Choroid plexus epithelial cell (primary cell): ENCODE data around the gene PARD3B.
A peak's percentile ranks its signal among the peaks of the same experiment; 100 is the strongest.

ENCODE experiments used
- DNase-seq: peaks from one replicate; pipeline ENCODE4 v3.0.0-alpha.2; 2010; ENCODE audit warnings: low read depth
- H3K4me3 ChIP-seq: 2 replicates; pipeline ENCODE4 v1.5.1; 2011; ENCODE audit warnings: low read depth, mild to moderate bottlenecking, control low read depth, low read length, moderate library complexity
- TF ChIP-seq, protein P1 (sequence below): conservative IDR thresholded peaks from 2 replicates; pipeline ENCODE4 v1.5.1; 2011; ENCODE audit warnings: low read depth, mild to moderate bottlenecking, control low read depth, inconsistent platforms, low read length, moderate library complexity

PARD3B gene

GRCh38 chr2:205022841-205023240 is 477.6 kb downstream of the PARD3B start:
- TF ChIP-seq, protein P1, sequence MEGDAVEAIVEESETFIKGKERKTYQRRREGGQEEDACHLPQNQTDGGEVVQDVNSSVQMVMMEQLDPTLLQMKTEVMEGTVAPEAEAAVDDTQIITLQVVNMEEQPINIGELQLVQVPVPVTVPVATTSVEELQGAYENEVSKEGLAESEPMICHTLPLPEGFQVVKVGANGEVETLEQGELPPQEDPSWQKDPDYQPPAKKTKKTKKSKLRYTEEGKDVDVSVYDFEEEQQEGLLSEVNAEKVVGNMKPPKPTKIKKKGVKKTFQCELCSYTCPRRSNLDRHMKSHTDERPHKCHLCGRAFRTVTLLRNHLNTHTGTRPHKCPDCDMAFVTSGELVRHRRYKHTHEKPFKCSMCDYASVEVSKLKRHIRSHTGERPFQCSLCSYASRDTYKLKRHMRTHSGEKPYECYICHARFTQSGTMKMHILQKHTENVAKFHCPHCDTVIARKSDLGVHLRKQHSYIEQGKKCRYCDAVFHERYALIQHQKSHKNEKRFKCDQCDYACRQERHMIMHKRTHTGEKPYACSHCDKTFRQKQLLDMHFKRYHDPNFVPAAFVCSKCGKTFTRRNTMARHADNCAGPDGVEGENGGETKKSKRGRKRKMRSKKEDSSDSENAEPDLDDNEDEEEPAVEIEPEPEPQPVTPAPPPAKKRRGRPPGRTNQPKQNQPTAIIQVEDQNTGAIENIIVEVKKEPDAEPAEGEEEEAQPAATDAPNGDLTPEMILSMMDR, result no peak
- no peak for DNase-seq
- no peak overlapping the region for H3K4me3 ChIP-seq

- TF ChIP-seq, protein P1, result no peak
- DNase-seq, result peak; percentile 92
- H3K4me3 ChIP-seq, result no peak overlapping the region
Observed at GRCh38 chr2:205024822-205025518, 479.7 kb downstream of the PARD3B start.

GRCh38 chr2:205025580-205026240 is 480.4 kb downstream of the PARD3B start:
- DNase-seq, result peak; percentile 16
- H3K4me3 ChIP-seq, result no peak overlapping the region
- TF ChIP-seq, protein P1, result no peak

- TF ChIP-seq, protein P1, result no peak
- DNase-seq, result peak; percentile 53
- H3K4me3 ChIP-seq, result no peak overlapping the region
Observed at GRCh38 chr2:205030695-205031094, 485.4 kb downstream of the PARD3B start.

DNA sequence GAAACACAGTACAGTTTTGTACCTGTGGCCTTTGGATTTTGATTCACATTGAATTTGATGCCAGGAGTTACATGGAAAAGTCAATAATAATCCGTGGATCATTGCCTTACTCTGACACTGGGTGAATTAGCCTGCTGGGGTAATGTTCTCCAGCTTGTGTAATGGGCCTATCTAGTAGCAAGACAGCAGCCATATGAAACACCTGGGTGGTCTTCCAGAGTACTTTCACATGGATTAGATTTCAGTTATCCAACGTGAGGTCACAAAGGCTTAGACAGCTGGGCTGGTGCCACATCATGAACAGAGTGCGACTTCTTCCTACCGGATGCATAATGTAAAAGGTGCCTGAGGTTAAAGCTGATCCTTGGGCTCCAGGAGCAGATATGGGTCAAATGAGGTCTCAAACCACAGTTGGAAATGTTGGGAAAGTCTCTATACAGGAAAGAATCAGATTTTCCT is 486.8 kb downstream of the PARD3B start:
- TF ChIP-seq, protein P1, result no peak
- DNase-seq, result no peak
- H3K4me3 ChIP-seq, result no peak overlapping the region

DNA sequence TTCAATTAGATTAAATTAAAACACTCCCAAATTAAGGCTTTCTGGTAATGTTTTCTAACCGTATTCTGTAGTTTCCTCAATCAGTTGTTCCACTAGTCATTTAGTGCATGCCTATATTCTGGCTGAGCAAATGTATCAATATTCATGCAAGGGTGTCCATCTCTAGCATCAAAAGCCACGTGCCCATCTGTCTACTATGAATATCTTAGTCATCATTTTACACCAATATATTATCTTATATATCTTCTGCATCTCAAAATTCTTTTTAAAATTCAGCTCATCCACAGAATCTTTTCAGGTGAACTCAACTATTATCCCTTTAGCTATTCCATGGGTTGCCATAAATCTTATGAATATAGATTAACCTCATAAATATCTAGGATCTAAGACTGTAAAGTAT is 488.2 kb downstream of the PARD3B start:
- DNase-seq, result no peak
- TF ChIP-seq, protein P1, result no peak
- no peak overlapping the region for H3K4me3 ChIP-seq

DNA sequence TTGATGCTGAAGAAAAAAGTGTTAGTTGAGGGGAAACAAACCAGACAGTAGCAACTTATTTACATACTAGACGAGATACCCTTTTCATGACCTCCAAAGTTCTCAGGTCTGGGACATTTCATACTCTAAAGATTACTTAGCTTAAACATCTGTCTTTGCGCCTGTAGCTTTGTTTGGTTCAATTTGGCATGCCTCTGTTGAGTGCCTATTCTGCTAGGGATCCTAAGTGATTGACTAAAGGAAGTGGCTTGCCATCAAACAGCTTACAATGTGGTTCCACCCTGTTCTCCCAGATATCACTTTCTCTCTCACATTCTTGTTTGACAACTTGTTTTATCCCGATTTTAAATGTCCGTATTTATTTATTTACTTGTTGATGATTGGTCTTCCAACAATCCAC is 488.8 kb downstream of the PARD3B start:
- no peak overlapping the region for H3K4me3 ChIP-seq
- TF ChIP-seq, protein P1, result no peak

More for the DNA sequence above, 488.8 kb downstream of the PARD3B start:
- no peak for DNase-seq
